ENCODE measurements around the gene MAEA. TPM values are rescaled to one million over a fixed set of nuclear protein-coding genes. Genes with fewer than 3 reads are reported as not detected.

The MAEA gene
- total RNA-seq, 1 donor from 2014 or later, result 63.2 TPM

DNA sequence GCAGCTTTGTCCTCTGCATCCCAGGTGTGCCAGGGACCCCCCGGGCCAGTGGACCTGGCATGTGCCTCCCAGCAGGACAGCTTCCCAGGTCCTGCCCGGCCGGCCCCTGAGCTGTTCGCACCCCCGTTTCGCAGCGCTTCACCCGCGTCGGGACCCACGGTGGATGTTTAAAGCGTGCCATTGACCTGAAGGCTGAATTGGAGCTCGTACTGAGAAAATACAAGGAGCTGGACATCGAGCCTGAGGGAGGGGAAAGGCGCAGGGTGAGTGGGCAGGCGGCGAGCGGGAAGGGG lies 65.2 kb downstream of the MAEA start:
- DNase-seq (no peak), ATAC-seq (no peak)
- no peak overlapping the region for H3K27ac ChIP-seq
- no peaks in the 10 kb centered on the region for H3K9me3 ChIP-seq
- H3K36me3 ChIP-seq, result peaks cover 46% of the 10 kb centered on the region
- intact Hi-C loops (cut with DNase I), result loop anchor here (5.0 kb wide), 1 partner anchor 272 kb away; no protein-coding TSS in a partner anchor
- H3K27me3 ChIP-seq, result no peaks in the 10 kb centered on the region
- H3K4me3 ChIP-seq, result no peak overlapping the region
- H3K4me1 ChIP-seq, result peaks cover 7% of the 10 kb centered on the region
- TF ChIP-seq, protein P1, sequence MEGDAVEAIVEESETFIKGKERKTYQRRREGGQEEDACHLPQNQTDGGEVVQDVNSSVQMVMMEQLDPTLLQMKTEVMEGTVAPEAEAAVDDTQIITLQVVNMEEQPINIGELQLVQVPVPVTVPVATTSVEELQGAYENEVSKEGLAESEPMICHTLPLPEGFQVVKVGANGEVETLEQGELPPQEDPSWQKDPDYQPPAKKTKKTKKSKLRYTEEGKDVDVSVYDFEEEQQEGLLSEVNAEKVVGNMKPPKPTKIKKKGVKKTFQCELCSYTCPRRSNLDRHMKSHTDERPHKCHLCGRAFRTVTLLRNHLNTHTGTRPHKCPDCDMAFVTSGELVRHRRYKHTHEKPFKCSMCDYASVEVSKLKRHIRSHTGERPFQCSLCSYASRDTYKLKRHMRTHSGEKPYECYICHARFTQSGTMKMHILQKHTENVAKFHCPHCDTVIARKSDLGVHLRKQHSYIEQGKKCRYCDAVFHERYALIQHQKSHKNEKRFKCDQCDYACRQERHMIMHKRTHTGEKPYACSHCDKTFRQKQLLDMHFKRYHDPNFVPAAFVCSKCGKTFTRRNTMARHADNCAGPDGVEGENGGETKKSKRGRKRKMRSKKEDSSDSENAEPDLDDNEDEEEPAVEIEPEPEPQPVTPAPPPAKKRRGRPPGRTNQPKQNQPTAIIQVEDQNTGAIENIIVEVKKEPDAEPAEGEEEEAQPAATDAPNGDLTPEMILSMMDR (IDR thresholded peaks at IDR 0.05), result no peak

DNA sequence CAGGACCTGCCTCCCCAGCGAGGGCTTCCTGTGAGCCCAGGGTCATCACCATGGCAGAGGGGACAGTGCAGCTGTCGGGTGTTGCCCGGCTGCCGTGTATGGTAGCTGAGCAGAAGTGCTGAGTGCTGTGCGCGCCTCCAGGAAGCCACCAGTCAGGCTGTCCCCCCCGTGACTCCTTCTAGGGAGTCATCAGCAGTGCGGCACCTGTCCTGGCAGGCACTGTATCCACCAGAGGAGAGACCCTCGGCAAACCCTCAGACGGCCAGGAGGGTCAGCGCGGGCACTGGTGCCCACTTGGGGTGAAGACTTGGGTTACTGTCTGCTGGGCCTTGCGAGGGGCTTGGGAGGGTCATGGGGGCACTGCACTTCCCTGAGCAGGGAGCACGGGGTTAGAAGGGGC lies 65.7 kb downstream of the MAEA start:
- Histone ChIP-seq H3K27ac (no peak overlapping the region), H3K4me1 (peaks cover 2% of the 10 kb centered on the region), H3K4me3 (no peak overlapping the region), H3K27me3 (no peaks in the 10 kb centered on the region), H3K36me3 (peaks cover 43% of the 10 kb centered on the region), H3K9me3 (no peaks in the 10 kb centered on the region)
- DNase-seq, result no peak
- intact Hi-C loops (cut with DNase I), result loop anchor here (5.0 kb wide), 1 partner anchor 272 kb away; no protein-coding TSS in a partner anchor
- no peak for ATAC-seq
- TF ChIP-seq, protein P1 (IDR thresholded peaks at IDR 0.05), result no peak

DNA sequence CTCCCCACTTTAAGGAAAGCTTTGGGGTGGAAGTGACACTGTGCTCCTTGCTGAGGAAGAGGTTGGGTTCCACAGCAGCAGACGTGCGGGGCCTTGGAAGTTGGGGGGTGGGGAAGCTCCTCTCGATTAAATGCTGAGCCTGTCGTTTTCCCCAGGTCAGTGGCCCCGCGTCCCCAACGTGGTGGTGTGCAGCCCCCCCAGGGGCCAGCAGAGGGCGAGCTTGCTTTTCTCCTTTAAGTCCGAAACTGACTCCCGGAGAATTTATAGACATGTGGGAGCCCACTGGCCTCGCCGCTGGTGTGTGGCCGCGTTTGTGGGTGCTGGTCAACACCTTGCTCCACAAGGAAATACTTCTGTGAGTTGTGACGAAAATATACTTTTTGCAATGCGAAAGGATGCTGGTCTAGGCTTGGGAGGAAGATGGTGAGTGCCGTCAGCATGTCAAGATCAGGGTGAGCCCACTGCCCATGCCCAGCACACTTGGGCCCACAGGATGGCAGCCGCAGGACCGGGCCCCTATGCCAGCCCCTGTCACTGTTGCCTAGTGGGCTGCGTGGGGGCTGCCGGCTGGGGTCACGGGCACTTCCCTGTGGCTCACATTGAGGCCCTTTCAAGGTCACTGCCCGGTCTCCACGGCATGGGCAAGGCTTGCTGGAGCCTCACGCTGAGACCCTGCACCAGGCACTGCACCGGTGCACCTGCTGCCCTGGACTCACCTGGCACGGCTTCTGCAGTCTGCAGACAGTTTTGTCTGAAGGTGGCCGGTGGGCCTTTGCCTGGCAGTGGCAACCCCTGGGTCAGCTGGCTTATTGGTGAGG lies 66.7 kb downstream of the MAEA start:
- TF ChIP-seq, protein P1 (IDR thresholded peaks at IDR 0.05), result peak; percentile 84
- no peak for DNase-seq
- Histone ChIP-seq H3K4me1 (no peaks in the 10 kb centered on the region), H3K36me3 (peaks cover 43% of the 10 kb centered on the region), H3K27ac (no peak overlapping the region), H3K4me3 (no peak overlapping the region), H3K27me3 (no peaks in the 10 kb centered on the region), H3K9me3 (no peaks in the 10 kb centered on the region)
- intact Hi-C loops (cut with DNase I), result loop anchor here (5.0 kb wide), 1 partner anchor 271 kb away; no protein-coding TSS in a partner anchor
- ATAC-seq, result peak; percentile 53

DNA sequence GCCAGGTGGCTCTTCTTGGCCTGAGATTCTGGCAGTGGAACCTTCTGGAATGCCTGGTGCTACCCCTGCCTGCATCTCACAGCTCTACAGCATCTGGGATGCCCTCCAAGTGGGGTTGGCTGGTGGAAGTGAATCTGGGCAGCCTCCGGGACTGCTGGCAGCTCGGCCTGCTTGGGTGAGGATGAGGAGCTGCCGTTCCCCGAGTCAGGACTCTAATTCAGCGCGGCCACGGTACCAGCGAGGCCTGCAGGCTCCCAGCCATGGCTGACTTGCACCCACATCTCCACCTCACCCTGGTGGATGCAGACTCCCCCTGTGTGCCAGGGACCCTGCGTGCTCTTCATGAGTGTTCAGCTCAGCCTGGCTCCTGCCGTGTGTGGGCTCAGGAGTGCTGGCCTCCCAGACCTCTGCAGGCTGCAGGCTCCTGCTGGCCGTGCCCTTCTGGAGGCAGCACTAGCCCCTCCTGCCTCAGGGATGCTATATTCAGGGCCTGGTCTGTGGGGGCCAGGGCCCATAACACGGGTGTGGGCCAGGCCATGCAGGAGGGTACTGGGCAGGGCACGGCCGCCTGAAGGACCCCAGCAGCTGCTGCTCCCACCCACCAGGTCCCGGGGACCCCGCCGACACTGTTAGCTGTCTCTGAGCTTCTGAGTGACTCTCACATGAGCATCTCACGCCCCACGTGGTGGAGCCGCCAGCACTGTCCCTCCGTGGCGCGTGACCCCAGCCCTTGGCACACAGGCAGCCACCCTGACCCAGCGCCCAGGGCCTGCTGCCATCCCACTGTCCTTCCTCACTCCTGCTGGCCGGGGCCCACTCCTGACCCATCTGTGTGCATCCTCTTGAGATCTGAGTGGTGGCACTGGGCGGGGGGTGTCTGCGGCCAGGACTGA lies 67.9 kb downstream of the MAEA start:
- no peak for DNase-seq
- no peak for ATAC-seq
- Histone ChIP-seq H3K9me3 (no peaks in the 10 kb centered on the region), H3K27ac (no peak overlapping the region), H3K4me3 (no peak overlapping the region), H3K36me3 (peaks cover 37% of the 10 kb centered on the region), H3K27me3 (no peaks in the 10 kb centered on the region), H3K4me1 (no peaks in the 10 kb centered on the region)
- intact Hi-C loops (cut with DNase I), result loop anchor here (5.0 kb wide), 1 partner anchor 270 kb away; no protein-coding TSS in a partner anchor
- TF ChIP-seq, protein P1 (IDR thresholded peaks at IDR 0.05), result no peak

DNA sequence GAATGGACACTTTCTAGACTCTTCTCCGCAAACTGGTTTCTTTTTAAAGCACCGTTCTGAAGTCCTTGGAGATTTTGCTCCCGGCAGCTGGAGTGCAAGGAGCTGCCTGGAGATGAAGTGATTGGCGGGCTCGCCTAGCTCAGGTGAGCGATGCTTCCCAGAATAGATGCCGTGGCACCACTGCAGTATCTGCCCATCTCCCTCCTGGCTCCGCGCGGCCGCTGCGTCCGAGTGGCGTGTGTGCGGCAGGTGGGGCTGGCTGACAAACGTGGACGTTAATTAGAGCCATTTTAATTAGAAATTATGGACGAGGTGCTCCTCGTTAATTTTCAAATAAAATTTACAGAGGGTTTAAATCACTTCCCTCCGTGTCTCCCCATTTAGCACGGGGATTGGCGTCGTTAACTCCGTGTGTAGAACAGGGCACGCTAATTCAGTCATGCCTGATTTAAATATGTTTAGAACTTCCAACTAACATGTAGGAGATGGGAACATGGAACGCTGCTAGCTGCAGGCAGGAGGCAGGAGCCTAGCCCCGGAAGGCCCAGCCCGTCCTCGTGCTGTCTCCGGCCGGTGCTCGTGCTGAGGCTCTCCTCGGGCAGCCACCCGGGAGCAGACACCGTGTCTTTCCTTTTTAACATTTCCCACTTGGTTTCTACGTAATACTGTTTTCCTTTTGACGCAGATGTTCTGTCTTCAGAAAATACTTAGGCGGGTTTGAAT lies 68.9 kb downstream of the MAEA start:
- ATAC-seq, result no peak
- intact Hi-C loops (cut with DNase I), result loop anchor here (5.0 kb wide), 1 partner anchor 269 kb away; no protein-coding TSS in a partner anchor

More for the DNA sequence above, 68.9 kb downstream of the MAEA start:
- TF ChIP-seq, protein P1 (IDR thresholded peaks at IDR 0.05), result no peak
- Histone ChIP-seq H3K36me3 (peaks cover 27% of the 10 kb centered on the region), H3K9me3 (no peaks in the 10 kb centered on the region), H3K27me3 (no peaks in the 10 kb centered on the region), H3K4me3 (no peak overlapping the region), H3K27ac (no peak overlapping the region), H3K4me1 (no peaks in the 10 kb centered on the region)
- DNase-seq, result no peak

All from upper lobe of right lung (tissue), 1 donor.